Adipocyte (in vitro differentiated cells): ENCODE results near the gene FAM72D.
"Not testable (repeated sequence)": the region's sequence is repeated elsewhere in the genome, so short reads cannot be mapped to it uniquely, and the experiment has no call there.

Source experiments
- DNase-seq: peaks from one replicate; pipeline ENCODE4 v3.0.0-alpha.2; 2015; ENCODE audit warnings: low read depth
- H3K27me3 ChIP-seq: replicated peaks from 2 replicates; pipeline ENCODE4 v1.7.0; 2013; ENCODE audit warnings: mild to moderate bottlenecking, low read length, moderate library complexity; ENCODE audit not compliant: control insufficient read depth, insufficient read depth
- H3K36me3 ChIP-seq: 2 replicates; pipeline ENCODE4 v1.7.0; 2013; ENCODE audit warnings: low read length, mild to moderate bottlenecking, moderate library complexity; ENCODE audit not compliant: control insufficient read depth, insufficient read depth, severe bottlenecking
- H3K4me1 ChIP-seq: 2 replicates; pipeline ENCODE4 v1.7.0; 2013; ENCODE audit warnings: mild to moderate bottlenecking, low read length, moderate library complexity; ENCODE audit not compliant: control insufficient read depth, insufficient read depth
- H3K4me3 ChIP-seq: 2 replicates; pipeline ENCODE4 v1.7.0; 2013; ENCODE audit warnings: mild to moderate bottlenecking, low read length, moderate library complexity
- H3K9ac ChIP-seq: 2 replicates; pipeline ENCODE4 v1.7.0; 2013; ENCODE audit warnings: mild to moderate bottlenecking, low read length, moderate library complexity
- H3K9me3 ChIP-seq: 2 replicates; pipeline ENCODE4 v1.7.0; 2013; ENCODE audit warnings: mild to moderate bottlenecking, low read length, moderate library complexity; ENCODE audit not compliant: control insufficient read depth

FAM72D gene

GRCh38 chr1:145125112-145125511, 29.3 kb downstream of the FAM72D start:
- H3K4me3 ChIP-seq, H3K27me3 ChIP-seq, H3K36me3 ChIP-seq, H3K4me1 ChIP-seq, DNase-seq, H3K9ac ChIP-seq, H3K9me3 ChIP-seq: not testable (repeated sequence)

- H3K36me3 ChIP-seq, H3K27me3 ChIP-seq, H3K9ac ChIP-seq, H3K4me1 ChIP-seq, DNase-seq, H3K4me3 ChIP-seq, H3K9me3 ChIP-seq: not testable (repeated sequence)
These were observed 31.4 kb downstream of the FAM72D start for GRCh38 chr1:145127144-145127543.

- not testable (repeated sequence) for H3K4me3 ChIP-seq, H3K27me3 ChIP-seq, H3K36me3 ChIP-seq, H3K4me1 ChIP-seq, H3K9me3 ChIP-seq
- H3K9ac ChIP-seq, result peak overlapping the region; percentile 49
- peak; percentile 2 for DNase-seq
These were observed 33.1 kb downstream of the FAM72D start for GRCh38 chr1:145128697-145129469.

DNA sequence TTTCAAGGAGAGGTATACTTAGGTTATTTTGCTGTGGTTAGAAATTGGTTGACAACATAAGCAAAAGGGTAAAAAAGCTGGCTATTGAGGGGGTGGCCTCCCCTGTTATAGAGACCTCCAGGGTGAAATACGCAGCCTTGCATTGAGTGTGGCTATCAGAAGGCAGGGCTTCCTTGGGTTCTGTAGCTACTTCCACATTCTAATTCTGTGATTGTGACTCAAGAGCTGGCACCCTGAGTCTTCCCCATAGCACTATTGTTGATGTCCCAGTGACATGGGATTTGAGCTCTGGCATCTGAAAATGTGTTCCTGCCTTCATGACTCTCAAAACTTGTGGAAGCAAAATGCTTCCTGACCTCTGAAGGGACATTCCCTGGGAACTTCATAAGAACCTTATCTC, 38.7 kb downstream of the FAM72D start:
- H3K9ac ChIP-seq, H3K27me3 ChIP-seq, H3K4me3 ChIP-seq, H3K36me3 ChIP-seq, H3K4me1 ChIP-seq, DNase-seq, H3K9me3 ChIP-seq: not testable (repeated sequence)

DNA sequence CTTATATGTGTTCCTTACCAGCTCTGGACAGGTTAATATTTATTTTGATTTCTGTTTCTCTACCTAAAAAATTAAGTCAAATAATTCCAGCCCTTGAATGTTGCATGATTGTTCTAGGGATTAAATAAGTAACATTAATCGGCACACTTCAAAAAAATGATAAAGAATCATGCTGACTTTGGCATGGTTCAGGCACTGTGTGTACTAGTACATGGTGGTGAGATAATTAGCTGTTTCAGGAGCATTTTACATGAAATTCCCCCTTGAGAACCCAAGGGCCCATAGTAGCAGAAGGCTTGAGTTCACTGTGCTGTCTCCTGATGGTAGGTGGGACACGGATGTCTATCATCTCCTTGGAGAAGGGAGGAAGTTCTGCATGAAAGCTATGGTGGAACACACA, 44.8 kb downstream of the FAM72D start:
- not testable (repeated sequence) for H3K9ac ChIP-seq, H3K9me3 ChIP-seq, H3K4me1 ChIP-seq, DNase-seq, H3K4me3 ChIP-seq, H3K27me3 ChIP-seq, H3K36me3 ChIP-seq

DNA sequence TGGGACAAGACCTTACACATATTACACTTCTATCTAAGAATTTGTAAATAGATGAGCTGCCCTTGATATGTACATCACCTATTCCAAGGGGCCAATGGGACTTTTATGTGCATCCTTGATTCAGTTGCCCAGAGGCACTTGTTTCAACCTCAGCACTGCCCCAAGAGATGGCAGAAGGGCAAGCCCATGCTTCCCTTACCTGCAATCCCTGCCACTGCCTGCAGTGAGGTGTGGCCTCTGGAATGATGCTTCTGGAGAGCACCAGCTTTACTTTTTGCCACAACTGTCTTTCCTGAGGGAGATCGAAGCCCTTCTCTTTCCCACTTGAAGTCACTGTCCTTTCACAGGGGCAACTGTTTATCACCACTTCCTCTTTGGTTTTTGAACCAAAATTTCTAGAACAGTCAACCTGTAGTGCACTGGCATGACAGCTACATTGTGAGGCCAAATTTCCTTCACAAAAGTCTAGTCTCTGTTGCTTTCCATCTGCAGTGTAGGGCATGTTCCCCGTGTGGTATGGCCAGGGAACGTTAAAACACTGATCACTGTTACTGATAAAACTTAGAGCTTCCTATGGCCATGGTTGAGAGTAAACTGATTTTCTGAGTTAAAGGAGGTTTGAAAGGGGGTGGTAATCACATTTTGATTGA, 48.6 kb downstream of the FAM72D start:
- not testable (repeated sequence) for H3K36me3 ChIP-seq, DNase-seq, H3K9me3 ChIP-seq, H3K9ac ChIP-seq, H3K4me1 ChIP-seq, H3K4me3 ChIP-seq, H3K27me3 ChIP-seq

DNA sequence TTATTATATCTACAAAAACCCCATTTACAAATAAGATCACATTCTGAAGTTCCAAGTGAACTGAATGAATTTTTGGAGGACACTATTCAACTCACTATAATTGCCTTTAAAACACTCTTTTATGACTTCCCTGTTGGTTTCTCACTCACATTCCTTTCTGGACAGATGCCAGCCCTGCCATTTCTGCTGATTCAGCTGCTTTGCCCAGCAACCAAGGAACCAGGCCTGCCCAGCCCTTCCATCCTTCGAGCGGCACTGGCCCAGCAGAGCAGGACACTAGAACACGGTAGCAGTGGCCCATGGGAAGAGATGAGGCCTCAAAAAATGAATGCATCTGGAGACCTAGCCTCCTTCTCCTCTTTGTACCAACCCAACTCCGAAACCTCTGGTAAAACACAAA, 50.5 kb downstream of the FAM72D start:
- H3K27me3 ChIP-seq, H3K4me3 ChIP-seq, H3K4me1 ChIP-seq, H3K9ac ChIP-seq, DNase-seq, H3K9me3 ChIP-seq, H3K36me3 ChIP-seq: not testable (repeated sequence)

DNA sequence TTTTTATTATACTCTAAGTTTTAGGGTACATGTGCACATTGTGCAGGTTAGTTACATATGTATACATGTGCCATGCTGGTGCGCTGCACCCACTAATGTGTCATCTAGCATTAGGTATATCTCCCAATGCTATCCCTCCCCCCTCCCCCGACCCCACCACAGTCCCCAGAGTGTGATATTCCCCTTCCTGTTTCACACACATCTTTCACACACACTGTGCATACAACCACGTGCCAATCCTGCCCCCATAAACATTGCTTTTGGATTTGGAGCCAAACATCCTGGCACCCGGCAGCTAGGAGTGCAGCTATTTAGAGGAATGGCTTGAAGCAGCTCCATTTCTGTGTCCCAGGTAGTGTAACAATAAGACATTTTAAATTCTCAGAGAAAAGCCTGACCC, 51.4 kb downstream of the FAM72D start:
- H3K9me3 ChIP-seq, H3K4me3 ChIP-seq, DNase-seq, H3K27me3 ChIP-seq, H3K9ac ChIP-seq, H3K4me1 ChIP-seq, H3K36me3 ChIP-seq: not testable (repeated sequence)

DNA sequence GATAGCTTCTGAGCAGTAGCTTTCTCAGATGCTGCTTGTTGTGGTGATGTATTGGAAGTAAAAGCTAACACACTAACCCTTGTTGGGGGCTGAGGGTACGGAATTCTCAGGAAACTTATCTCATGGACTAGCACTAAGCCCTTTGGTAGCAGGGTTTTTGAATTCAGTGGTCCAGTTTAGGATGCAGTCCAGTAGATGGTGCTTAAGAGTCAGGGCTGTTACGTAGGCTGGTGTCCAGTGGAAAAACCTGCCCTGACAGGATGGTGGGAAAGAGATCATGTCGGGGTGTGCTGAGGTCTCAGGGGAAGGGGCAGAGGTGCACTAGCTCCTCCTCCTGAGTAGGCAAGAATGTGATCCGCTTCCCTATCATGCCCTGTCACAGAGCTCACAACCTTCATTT, 59.6 kb downstream of the FAM72D start:
- not testable (repeated sequence) for H3K36me3 ChIP-seq, DNase-seq, H3K9me3 ChIP-seq, H3K4me3 ChIP-seq, H3K27me3 ChIP-seq, H3K9ac ChIP-seq, H3K4me1 ChIP-seq

DNA sequence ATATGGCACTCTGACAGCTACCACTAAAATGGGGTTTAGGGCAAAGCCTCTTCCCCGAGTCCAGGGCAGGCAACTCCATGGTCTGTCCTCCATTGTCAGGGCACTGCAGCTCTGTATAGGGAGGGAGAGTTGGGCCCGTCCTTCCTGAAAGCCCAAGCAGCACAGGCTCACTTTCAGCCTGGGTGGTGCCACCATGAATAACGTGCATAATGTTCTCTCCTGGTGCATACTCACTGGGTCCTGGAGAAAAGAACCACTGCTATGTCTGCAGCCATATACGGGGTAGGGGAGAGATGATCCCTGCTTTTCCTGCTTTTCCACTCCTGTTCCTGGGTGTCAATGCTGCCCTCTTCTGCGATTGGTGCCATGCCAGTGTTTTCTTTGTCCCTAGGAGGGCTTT, 60.1 kb downstream of the FAM72D start:
- not testable (repeated sequence) for H3K4me1 ChIP-seq, H3K27me3 ChIP-seq, H3K9me3 ChIP-seq, DNase-seq, H3K9ac ChIP-seq, H3K4me3 ChIP-seq, H3K36me3 ChIP-seq

DNA sequence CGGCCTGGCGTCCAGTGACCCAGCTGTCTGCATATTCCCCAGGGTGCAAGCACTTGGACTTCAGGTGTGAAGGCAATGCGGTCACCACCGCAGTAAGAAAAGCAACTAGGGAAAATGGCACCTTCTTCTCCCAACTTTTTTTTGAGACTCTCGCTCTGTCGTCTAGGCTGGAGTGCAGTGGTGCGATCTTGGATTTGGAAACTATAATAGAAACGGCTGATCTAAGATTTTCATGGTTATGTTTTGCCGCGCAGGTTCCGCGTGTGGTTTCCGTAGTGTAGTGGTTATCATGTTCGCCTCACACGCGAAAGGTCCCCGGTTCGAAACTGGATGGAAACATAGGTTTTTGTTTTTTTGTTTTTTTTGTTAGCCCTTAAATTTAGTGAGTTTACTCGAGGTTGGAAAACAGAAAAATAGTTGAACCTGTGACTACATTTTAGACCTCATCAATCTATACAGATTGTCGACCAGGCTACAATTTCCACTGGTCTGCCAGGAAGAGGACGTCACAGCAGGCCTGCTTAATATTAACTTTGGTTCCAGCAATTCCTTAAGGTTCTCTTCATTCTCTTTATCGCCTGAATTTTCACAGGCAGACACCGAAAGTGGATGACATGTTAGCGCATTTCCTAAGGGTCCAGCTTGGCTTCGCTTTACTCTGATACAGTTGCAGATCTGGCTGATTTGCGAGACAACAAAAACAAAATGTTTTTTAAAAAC, 61.3 kb downstream of the FAM72D start:
- not testable (repeated sequence) for H3K4me1 ChIP-seq, H3K9me3 ChIP-seq, H3K9ac ChIP-seq, H3K36me3 ChIP-seq, H3K4me3 ChIP-seq, H3K27me3 ChIP-seq
- DNase-seq, result peak; percentile 74
